ENCODE measurements around the gene PGGHG. TPM values are rescaled to one million over a fixed set of nuclear protein-coding genes. Genes with fewer than 3 reads are reported as not detected.
"Not testable (repeated sequence)": the region's sequence is repeated elsewhere in the genome, so short reads cannot be mapped to it uniquely, and the experiment has no call there.

The PGGHG gene
- polyA plus RNA-seq, 1 donor, result 53.8 TPM

DNA sequence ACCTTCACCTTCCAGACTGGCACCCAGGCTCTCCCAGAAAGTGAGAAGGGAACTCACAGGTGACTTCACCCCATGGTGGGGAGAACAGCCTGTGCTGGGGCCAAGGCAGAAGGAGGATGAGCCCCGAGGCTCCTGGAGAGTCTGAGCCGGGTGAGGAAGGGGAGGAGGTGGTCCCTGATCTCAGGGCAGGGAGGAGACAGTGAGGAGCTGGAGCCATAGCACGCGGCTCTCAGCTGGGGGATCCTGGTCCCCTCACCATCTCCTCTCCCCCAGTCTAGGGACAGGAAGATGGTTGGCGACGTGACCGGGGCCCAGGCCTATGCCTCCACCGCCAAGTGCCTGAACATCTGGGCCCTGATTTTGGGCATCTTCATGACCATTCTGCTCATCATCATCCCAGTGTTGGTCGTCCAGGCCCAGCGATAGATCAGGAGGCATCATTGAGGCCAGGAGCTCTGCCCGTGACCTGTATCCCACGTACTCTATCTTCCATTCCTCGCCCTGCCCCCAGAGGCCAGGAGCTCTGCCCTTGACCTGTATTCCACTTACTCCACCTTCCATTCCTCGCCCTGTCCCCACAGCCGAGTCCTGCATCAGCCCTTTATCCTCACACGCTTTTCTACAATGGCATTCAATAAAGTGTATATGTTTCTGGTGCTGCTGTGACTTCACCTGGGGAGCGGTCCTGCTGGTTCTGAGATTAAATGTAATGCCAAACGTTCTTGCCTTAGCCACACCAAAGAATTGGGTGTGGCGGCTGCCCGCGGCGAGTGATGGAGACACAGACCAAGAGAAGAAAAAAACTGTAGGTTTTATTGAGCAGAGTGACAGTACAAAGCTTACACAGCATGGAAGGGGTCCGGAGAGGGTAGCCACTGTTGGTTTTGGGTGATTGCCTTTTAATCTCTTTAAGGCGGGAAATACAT is 20.1 kb downstream of the PGGHG start:
- H3K27me3 ChIP-seq (ENCODE audit: control insufficient read depth, insufficient read depth, low read length); H3K36me3 ChIP-seq (ENCODE audit: control insufficient read depth, insufficient read depth, low read length); DNase-seq; H3K9me3 ChIP-seq (ENCODE audit: control insufficient read depth, low read depth, low read length); H3K27ac ChIP-seq (ENCODE audit: low read length): not testable (repeated sequence)
- no CpG with 5 or more reads among the region's 24 CpGs for WGBS (ENCODE audit: insufficient coverage, low lambda C conversion rate)
- H3K4me1 ChIP-seq (ENCODE audit: control insufficient read depth, insufficient read depth, low read length), result peaks cover 27% of the 10 kb centered on the region
- H3K4me3 ChIP-seq (ENCODE audit: low read length), result peak overlapping the region; percentile 7

DNA sequence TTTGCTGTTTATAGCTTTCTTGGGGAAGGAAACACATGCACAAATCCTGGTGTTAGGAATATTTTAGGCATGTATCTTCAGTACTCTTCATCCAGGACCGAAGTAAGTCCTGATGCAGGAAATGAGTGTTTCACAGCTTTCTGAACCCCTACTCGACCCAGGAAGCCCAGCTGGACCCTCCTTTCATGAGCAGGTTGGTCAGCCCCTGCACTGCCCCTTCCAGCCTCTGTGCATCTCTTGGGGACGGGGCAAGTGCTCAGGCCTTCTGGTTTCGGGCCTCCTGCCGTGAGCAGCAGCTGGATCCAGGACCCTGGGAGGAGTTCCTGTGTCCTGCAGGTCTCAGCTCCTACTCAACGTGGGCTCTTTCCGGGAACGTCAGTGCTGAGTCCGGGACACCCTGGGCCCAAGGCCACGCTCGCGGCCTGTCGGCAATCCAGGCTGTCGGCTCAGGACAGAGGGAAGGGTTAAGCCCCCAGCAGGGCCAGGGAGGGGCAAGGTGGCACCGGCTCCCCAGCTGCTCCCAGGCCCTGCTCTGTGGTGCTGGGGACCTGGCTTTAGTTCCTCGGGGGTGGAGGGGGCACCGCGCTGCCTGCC is 21.1 kb downstream of the PGGHG start:
- Histone ChIP-seq H3K4me3 (ENCODE audit: low read length) (peak overlapping the region; percentile 21), H3K27ac (ENCODE audit: low read length) (peak overlapping the region; percentile 6), H3K4me1 (ENCODE audit: control insufficient read depth, insufficient read depth, low read length) (peaks cover 27% of the 10 kb centered on the region)
- H3K36me3 ChIP-seq (ENCODE audit: control insufficient read depth, insufficient read depth, low read length); DNase-seq; H3K9me3 ChIP-seq (ENCODE audit: control insufficient read depth, low read depth, low read length); H3K27me3 ChIP-seq (ENCODE audit: control insufficient read depth, insufficient read depth, low read length): not testable (repeated sequence)
- no CpG with 5 or more reads among the region's 18 CpGs for WGBS (ENCODE audit: insufficient coverage, low lambda C conversion rate)

DNA sequence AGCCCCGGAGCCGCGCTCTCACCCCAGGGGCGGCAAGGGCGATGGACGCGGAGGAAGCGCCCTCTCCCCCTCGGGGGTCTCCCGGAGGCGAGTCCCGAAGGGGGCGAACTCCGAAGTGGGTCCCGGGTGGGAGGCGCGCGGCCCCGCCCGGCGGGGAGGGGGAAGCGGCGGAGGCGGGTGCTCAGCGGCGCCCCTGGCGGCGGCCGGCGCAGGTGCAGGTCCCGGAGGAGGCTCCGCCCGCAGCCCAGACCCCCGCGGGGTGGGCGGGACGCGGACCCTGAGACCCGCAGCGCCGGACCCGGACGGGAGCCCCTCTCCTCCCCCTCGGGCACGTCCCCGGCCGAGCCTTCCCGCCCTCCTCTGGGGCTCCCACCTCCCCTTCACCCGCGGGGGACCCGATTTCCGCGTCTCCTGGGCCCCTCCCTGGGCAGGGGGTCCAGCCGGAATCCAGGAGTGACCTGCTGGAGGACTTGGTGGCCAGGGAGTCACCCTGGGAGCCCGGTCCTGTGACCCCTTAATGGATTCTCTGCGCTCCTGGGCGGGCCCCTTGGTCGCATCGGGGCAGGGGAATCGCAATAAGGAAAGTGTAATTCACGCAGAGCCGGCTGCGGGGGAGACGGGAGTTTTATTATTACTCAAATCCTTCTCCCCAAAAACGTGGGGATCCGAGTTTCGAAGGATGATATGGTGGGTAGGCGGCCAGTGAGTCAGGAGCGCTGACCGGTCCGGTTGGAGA is 22.3 kb downstream of the PGGHG start:
- peak overlapping the region; percentile 32 for H3K4me3 ChIP-seq (ENCODE audit: low read length)
- H3K27me3 ChIP-seq (ENCODE audit: control insufficient read depth, insufficient read depth, low read length); H3K9me3 ChIP-seq (ENCODE audit: control insufficient read depth, low read depth, low read length); DNase-seq; H3K27ac ChIP-seq (ENCODE audit: low read length); H3K36me3 ChIP-seq (ENCODE audit: control insufficient read depth, insufficient read depth, low read length): not testable (repeated sequence)
- H3K4me1 ChIP-seq (ENCODE audit: control insufficient read depth, insufficient read depth, low read length), result peaks cover 30% of the 10 kb centered on the region
- no CpG with 5 or more reads among the region's 71 CpGs for WGBS (ENCODE audit: insufficient coverage, low lambda C conversion rate)

DNA sequence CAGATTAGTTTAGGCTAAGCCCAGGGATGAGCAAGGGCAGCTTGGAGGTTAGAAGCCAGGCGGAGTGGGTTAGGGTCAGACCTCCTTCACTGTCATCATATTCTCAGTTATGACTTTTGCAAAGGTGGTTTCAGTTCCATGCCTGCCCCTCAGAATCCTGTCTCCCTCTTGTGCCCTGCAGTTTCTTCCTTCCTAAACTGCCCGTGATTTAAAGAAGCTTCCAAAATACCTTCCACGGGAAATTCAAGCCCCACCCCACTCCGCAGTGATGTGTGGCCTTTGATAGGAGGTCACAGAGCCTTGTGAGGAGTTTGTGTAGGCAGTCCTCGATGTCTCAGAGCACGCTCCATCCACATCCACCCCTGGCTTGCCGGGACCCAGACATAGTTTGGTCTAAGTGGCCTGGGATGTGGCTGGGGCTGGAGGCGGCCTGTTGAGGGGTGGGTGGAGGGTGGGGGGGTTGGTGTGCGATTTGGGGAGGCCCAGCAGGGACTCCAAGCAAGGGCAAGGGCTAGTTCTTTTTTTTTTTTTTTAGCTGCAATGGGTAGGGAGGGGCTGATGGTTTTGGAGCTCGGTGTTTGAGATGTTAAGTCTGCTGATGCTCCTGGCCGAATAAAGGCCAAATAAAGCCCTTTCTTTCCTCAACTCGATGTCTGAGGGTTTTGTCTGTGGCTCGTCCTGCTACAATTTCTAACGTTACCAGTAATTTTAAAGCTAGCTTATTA is 23.3 kb downstream of the PGGHG start:
- no peak overlapping the region for H3K27ac ChIP-seq (ENCODE audit: low read length)
- no peak overlapping the region for H3K4me3 ChIP-seq (ENCODE audit: low read length)
- DNase-seq, result no peak
- 100% methylated on average over 1 of the region's 14 CpGs for WGBS (ENCODE audit: insufficient coverage, low lambda C conversion rate)
- peaks cover 40% of the 10 kb centered on the region for H3K4me1 ChIP-seq (ENCODE audit: control insufficient read depth, insufficient read depth, low read length)
- H3K27me3 ChIP-seq (ENCODE audit: control insufficient read depth, insufficient read depth, low read length), result peaks cover 10% of the 10 kb centered on the region
- H3K36me3 ChIP-seq (ENCODE audit: control insufficient read depth, insufficient read depth, low read length), result no peaks in the 10 kb centered on the region
- H3K9me3 ChIP-seq (ENCODE audit: control insufficient read depth, low read depth, low read length), result peaks cover 5% of the 10 kb centered on the region

DNA sequence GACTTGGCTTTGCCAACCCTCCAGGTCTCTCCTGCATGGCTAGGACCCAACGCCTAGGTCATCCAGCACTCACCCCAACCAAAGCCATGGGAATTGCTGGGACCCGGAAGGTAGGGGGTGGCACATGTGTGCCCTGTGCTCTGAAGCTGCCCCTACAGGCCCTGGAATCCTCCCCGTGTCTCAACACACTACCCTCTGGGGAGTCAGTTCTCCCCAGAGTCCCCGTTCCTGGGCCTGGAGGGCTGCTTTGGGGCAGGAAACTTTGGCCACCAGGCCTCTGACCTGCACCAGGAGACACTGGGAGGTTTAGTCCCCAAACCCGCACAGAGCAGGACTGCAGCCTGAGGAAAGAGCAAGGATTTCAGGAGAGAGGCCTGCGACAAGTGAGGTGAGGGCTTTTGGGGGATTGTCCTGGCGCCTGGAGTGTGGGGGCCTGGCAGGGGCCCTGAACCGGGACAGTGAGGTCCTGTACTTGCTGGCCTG is 24.4 kb downstream of the PGGHG start:
- H3K9me3 ChIP-seq (ENCODE audit: control insufficient read depth, low read depth, low read length), result peaks cover 5% of the 10 kb centered on the region
- H3K27me3 ChIP-seq (ENCODE audit: control insufficient read depth, insufficient read depth, low read length), result peaks cover 12% of the 10 kb centered on the region
- H3K36me3 ChIP-seq (ENCODE audit: control insufficient read depth, insufficient read depth, low read length), result no peaks in the 10 kb centered on the region
- peak overlapping the region; percentile 87 for H3K27ac ChIP-seq (ENCODE audit: low read length)
- H3K4me3 ChIP-seq (ENCODE audit: low read length), result peak overlapping the region; percentile 58
- no CpG with 5 or more reads among the region's 8 CpGs for WGBS (ENCODE audit: insufficient coverage, low lambda C conversion rate)
- DNase-seq, result no peak
- peaks cover 45% of the 10 kb centered on the region for H3K4me1 ChIP-seq (ENCODE audit: control insufficient read depth, insufficient read depth, low read length)

DNA sequence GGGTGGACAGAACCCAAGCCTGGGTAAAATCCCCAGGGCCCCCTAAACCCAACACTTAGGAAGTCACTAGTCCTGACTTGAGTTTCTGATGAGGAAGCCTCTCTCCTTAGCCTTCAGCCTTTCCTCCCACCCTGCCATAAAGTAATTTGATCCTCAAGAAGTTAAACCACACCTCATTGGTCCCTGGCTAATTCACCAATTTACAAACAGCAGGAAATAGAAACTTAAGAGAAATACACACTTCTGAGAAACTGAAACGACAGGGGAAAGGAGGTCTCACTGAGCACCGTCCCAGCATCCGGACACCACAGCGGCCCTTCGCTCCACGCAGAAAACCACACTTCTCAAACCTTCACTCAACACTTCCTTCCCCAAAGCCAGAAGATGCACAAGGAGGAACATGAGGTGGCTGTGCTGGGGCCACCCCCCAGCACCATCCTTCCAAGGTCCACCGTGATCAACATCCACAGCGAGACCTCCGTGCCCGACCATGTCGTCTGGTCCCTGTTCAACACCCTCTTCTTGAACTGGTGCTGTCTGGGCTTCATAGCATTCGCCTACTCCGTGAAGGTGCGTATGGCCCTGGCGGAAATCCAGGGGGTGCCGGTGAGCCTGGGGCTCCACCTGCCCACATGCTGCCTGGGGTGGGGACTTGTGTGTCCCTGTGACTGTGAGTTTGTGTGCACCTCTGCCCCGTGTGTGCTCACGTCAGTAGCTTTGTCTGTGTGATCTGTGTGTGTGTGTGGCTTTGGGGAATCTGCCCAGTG is 25.0 kb downstream of the PGGHG start, which contains the start of gene IFITM1:
Gene IFITM1, plus strand, starts transcription at position 254 of the 767 bp plus-strand sequence. Its CDS starts 131 bp downstream, at position 385.
- DNase-seq, result peak in 1 of 2 donors; percentile 89
- H3K9me3 ChIP-seq (ENCODE audit: control insufficient read depth, low read depth, low read length), result peaks cover 5% of the 10 kb centered on the region
- H3K27ac ChIP-seq (ENCODE audit: low read length), result peak within 1 kb of the TSS; percentile 87
- no CpG with 5 or more reads among the region's 18 CpGs for WGBS (ENCODE audit: insufficient coverage, low lambda C conversion rate)
- peaks cover 45% of the 10 kb centered on the region for H3K4me1 ChIP-seq (ENCODE audit: control insufficient read depth, insufficient read depth, low read length)
- no peaks in the 10 kb centered on the region for H3K36me3 ChIP-seq (ENCODE audit: control insufficient read depth, insufficient read depth, low read length)
- H3K27me3 ChIP-seq (ENCODE audit: control insufficient read depth, insufficient read depth, low read length), result peaks cover 12% of the 10 kb centered on the region
- peak within 1 kb of the TSS; percentile 58 for H3K4me3 ChIP-seq (ENCODE audit: low read length)

DNA sequence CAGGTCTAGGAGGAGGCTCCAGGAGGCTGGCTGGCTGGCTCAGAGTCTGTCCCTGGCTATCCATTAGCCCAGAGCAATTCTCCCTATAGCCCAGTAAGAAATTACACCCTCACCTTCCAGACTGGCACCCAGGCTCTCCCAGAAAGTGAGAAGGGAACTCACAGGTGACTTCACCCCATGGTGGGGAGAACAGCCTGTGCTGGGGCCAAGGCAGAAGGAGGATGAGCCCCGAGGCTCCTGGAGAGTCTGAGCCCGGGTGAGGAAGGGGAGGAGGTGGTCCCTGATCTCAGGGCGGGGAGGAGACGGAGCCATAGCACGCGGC is 25.6 kb downstream of the PGGHG start:
- Histone ChIP-seq H3K4me3 (ENCODE audit: low read length) (peak overlapping the region; percentile 58), H3K4me1 (ENCODE audit: control insufficient read depth, insufficient read depth, low read length) (peaks cover 42% of the 10 kb centered on the region), H3K27me3 (ENCODE audit: control insufficient read depth, insufficient read depth, low read length) (peaks cover 12% of the 10 kb centered on the region), H3K27ac (ENCODE audit: low read length) (peak overlapping the region; percentile 87)
- H3K9me3 ChIP-seq (ENCODE audit: control insufficient read depth, low read depth, low read length); DNase-seq; H3K36me3 ChIP-seq (ENCODE audit: control insufficient read depth, insufficient read depth, low read length): not testable (repeated sequence)
- no CpG with 5 or more reads among the region's 6 CpGs for WGBS (ENCODE audit: insufficient coverage, low lambda C conversion rate)

DNA sequence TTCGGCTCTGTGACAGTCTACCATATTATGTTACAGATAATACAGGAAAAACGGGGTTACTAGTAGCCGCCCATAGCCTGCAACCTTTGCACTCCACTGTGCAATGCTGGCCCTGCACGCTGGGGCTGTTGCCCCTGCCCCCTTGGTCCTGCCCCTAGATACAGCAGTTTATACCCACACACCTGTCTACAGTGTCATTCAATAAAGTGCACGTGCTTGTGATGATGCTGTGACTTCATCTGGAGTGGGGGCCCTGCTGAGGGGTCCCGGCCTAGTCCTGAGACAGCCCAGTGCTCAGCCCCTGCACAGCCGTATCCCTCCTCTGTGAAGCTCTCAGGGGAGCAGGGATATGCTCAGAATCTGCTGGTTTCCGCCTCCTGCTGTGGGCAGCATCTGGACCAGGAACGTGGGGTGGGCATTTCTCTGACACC is 26.1 kb downstream of the PGGHG start:
- DNase-seq, result peak in 1 of 2 donors; percentile 89
- Histone ChIP-seq H3K4me1 (ENCODE audit: control insufficient read depth, insufficient read depth, low read length) (peaks cover 41% of the 10 kb centered on the region), H3K36me3 (ENCODE audit: control insufficient read depth, insufficient read depth, low read length) (no peaks in the 10 kb centered on the region), H3K9me3 (ENCODE audit: control insufficient read depth, low read depth, low read length) (peaks cover 5% of the 10 kb centered on the region), H3K27ac (ENCODE audit: low read length) (peak overlapping the region; percentile 87), H3K27me3 (ENCODE audit: control insufficient read depth, insufficient read depth, low read length) (peaks cover 12% of the 10 kb centered on the region), H3K4me3 (ENCODE audit: low read length) (peak overlapping the region; percentile 58)
- WGBS (ENCODE audit: insufficient coverage, low lambda C conversion rate), result no CpG with 5 or more reads among the region's 9 CpGs

DNA sequence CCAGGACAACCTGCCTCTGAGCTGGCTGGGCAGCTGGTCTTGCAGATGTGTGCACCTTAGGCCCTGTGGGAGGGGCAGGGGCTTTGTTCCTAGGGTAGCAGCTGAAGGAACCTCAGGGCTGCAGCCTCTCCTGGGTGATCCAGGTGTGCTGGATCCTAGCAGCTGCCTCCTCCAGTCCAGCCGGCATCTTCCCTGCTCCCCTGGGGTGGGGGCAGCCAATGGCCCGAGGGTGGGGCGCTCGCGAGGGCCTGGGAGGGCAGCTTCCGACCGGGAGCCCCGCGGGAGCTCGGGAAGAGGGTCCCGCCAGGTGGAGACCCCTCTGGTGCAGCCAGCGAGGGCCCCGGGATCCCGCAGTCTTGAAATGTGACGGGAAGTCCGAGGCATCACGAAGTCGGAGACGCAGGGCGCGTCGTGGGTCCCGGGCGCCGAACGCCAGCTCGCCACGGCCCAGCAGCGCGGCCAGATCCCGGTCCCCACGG is 26.6 kb downstream of the PGGHG start:
- DNase-seq, result no peak
- Histone ChIP-seq H3K4me1 (ENCODE audit: control insufficient read depth, insufficient read depth, low read length) (peaks cover 40% of the 10 kb centered on the region), H3K27ac (ENCODE audit: low read length) (peak overlapping the region; percentile 87), H3K9me3 (ENCODE audit: control insufficient read depth, low read depth, low read length) (peaks cover 5% of the 10 kb centered on the region), H3K4me3 (ENCODE audit: low read length) (peak overlapping the region; percentile 58), H3K36me3 (ENCODE audit: control insufficient read depth, insufficient read depth, low read length) (no peaks in the 10 kb centered on the region), H3K27me3 (ENCODE audit: control insufficient read depth, insufficient read depth, low read length) (peaks cover 12% of the 10 kb centered on the region)
- WGBS (ENCODE audit: insufficient coverage, low lambda C conversion rate), result no CpG with 5 or more reads among the region's 32 CpGs
